GM12878 (cell line): ENCODE measurements around the gene CBLB. TPM values are rescaled to one million over a fixed set of nuclear protein-coding genes. Genes with fewer than 3 reads are reported as not detected.

Experiments
- ATAC-seq: fragments of 200-7000 bp; cut with Tn5 transposase; 3 replicates; pipeline ENCODE4 v1.9.1; 2020; ENCODE audit warnings: mild to moderate bottlenecking, moderate library complexity
- BruUV-seq: library from RNA; stranded (reverse); fragments of 400-500 nt; replicated peaks from 2 replicates; lab custom pipeline; 2021; lab: Mats Ljungman, UMichigan
- CTCF ChIA-PET: fragments of 300-600 bp; sonication (Branson Sonifier 250); formaldehyde crosslinking; extraction: SDS; loops from one replicate; lab custom pipeline; 2021; ENCODE audit warnings: inconsistent platforms; lab: Yijun Ruan, JAX
- POLR2A ChIA-PET: fragments of 350-600 bp; formaldehyde crosslinking; extraction: SDS; loops from one replicate; lab custom pipeline; 2021; ENCODE audit warnings: inconsistent platforms; lab: Charles Lee
- RAD21 ChIA-PET: fragments of 300-600 bp; sonication (Branson Sonifier 250); formaldehyde crosslinking; loops from one replicate; lab custom pipeline; 2023; ENCODE audit warnings: antibody characterized with exemption; ENCODE audit not compliant: unreplicated experiment; lab: Charles Lee
- SMC1A ChIA-PET: fragments of 300-600 bp; sonication (Branson Sonifier 250); formaldehyde crosslinking; loops from one replicate; lab custom pipeline; 2023; ENCODE audit not compliant: unreplicated experiment, uncharacterized antibody; lab: Charles Lee
- DNase-seq: peaks from one replicate; pipeline ENCODE4 v3.0.0-alpha.2; 2011; ENCODE audit warnings: low read depth, low spot score
- FAIRE-seq: peaks from 3 replicates; lab custom pipeline; 2011; peaks lifted over from hg19 to GRCh38; lab: Jason Lieb, UNC
- H2AFZ ChIP-seq: 2 replicates; pipeline ENCODE4 v1.6.0; 2011; ENCODE audit warnings: low read depth, low read length, control low read depth; ENCODE audit not compliant: control insufficient read depth
- H3K27ac ChIP-seq: 2 replicates; pipeline ENCODE4 v1.5.1; 2011; ENCODE audit warnings: control low read depth; ENCODE audit not compliant: control insufficient read depth, insufficient read depth
- H3K27me3 ChIP-seq, 2 experiments: replicated peaks in 1 of 2; 2 replicates each; pipeline versions ENCODE4 v1.6.0 to v1.6.1; 2011; ENCODE audit warnings: low read length in 1 of 2; ENCODE audit not compliant: control insufficient read depth in 2 of 2, insufficient read depth in 2 of 2
- H3K36me3 ChIP-seq, 2 experiments: 2 replicates each; pipeline ENCODE4 v1.5.1; 2011; ENCODE audit warnings: low read length in 1 of 2; ENCODE audit not compliant: control insufficient read depth in 2 of 2, insufficient read depth in 2 of 2
- H3K4me1 ChIP-seq: 2 replicates; pipeline ENCODE4 v1.6.1; 2011; ENCODE audit warnings: mild to moderate bottlenecking, low read length, moderate library complexity, mixed read lengths; ENCODE audit not compliant: control insufficient read depth, insufficient read depth
- H3K4me2 ChIP-seq: 2 replicates; pipeline ENCODE4 v1.6.0; 2011; ENCODE audit warnings: control low read depth; ENCODE audit not compliant: control insufficient read depth, insufficient read depth
- H3K4me3 ChIP-seq: fragments of 200-600 bp; sonication (generic); 2 replicates; pipeline ENCODE4 v1.5.1; 2016
- H3K79me2 ChIP-seq: 2 replicates; pipeline ENCODE4 v1.6.0; 2011; ENCODE audit warnings: low read length; ENCODE audit not compliant: control insufficient read depth, insufficient read depth
- H3K9ac ChIP-seq: 2 replicates; pipeline ENCODE4 v1.8.0; 2011; ENCODE audit warnings: low read length, control low read depth, mixed read lengths; ENCODE audit not compliant: control insufficient read depth, insufficient read depth
- H3K9me3 ChIP-seq: replicated peaks from 3 replicates; pipeline ENCODE4 v1.5.1; 2011; ENCODE audit warnings: mild to moderate bottlenecking, low read length; ENCODE audit not compliant: control insufficient read depth, insufficient read depth
- H4K20me1 ChIP-seq: 2 replicates; pipeline ENCODE4 v1.6.0; 2011; ENCODE audit not compliant: control insufficient read depth, insufficient read depth
- CEBPB ChIP-seq, 2 experiments: fragments of 150-350 bp in 1 of 2; IDR thresholded peaks; 2 replicates each; pipeline ENCODE4 v1.6.1; 2012 to 2014; ENCODE audit warnings: low read depth in 2 of 2, low read length in 2 of 2, borderline replicate concordance in 1 of 2, inconsistent platforms in 1 of 2
- IRF4 ChIP-seq: IDR thresholded peaks from 2 replicates; pipeline ENCODE4 v1.6.1; 2011; ENCODE audit warnings: low read depth, low read length
- RAD21 ChIP-seq: IDR thresholded peaks from 2 replicates; pipeline ENCODE4 v1.6.1; 2011; ENCODE audit warnings: mild to moderate bottlenecking, low read depth, low read length, moderate library complexity; ENCODE audit not compliant: insufficient read depth
- SPI1 ChIP-seq: IDR thresholded peaks from 2 replicates; pipeline ENCODE4 v1.6.1; 2011; ENCODE audit warnings: low read depth, mild to moderate bottlenecking, low read length, moderate library complexity, borderline replicate concordance; ENCODE audit not compliant: insufficient read depth
- STAT1 ChIP-seq: fragments of 450-650 bp; conservative IDR thresholded peaks from 2 replicates; pipeline ENCODE4 v1.6.1; 2014; ENCODE audit warnings: antibody characterized with exemption, mild to moderate bottlenecking
- ZBED1 ChIP-seq: IDR thresholded peaks from 2 replicates; pipeline ENCODE4 v1.6.1; 2016; ENCODE audit warnings: borderline replicate concordance
- ZNF24 ChIP-seq: fragments of 450-650 bp; IDR thresholded peaks from 2 replicates; pipeline ENCODE4 v1.6.1; 2017; ENCODE audit warnings: antibody characterized with exemption, mild to moderate bottlenecking
- WGBS: methylation state at CpG from one replicate; pipeline ENCODE4 v1.1.6; 2016; ENCODE audit warnings: low lambda C conversion rate; ENCODE audit not compliant: insufficient replicate concordance, insufficient coverage; ENCODE audit errors: missing lambda C conversion rate; 5-methylcytosine and 5-hydroxymethylcytosine counted together
- in situ Hi-C: fragments of 300-500 bp; cut with MboI; formaldehyde crosslinking; loops from 9 replicates; pipeline ENCODE4 v1.14.3; 2018; ENCODE audit warnings: mixed read lengths
- intact Hi-C: fragments of 100-400 bp; cut with micrococcal nuclease; formaldehyde crosslinking; loops from one replicate; pipeline ENCODE4 v1.14.2; 2022; ENCODE audit not compliant: unreplicated experiment
- polyA plus RNA-seq, 11 experiments: library from polyadenylated mRNA; depleted of rRNA in 4 of 11; unstranded in 6 of 11; stranded (reverse) in 5 of 11; fragments of >200 nt; fragmentation: Nextera tagmentation in 4 of 11; fragmentation: Illumina TruSeq in 1 of 11; extraction: Ambion mirVana in 4 of 11; extraction: Trizol in 1 of 11; gene quantifications; 1 replicate in 1 of 11; 2 replicates in 10 of 11; pipeline versions ENCODE4 v1.2.1 to v1.2.3, GENCODE V29; 2011 to 2016; ENCODE audit warnings: inconsistent platforms in 2 of 11, missing spikeins in 2 of 11, low read depth in 1 of 11
- total RNA-seq, 4 experiments: library from RNA; depleted of rRNA in 3 of 4; stranded (reverse); fragments of >200 nt in 3 of 4; fragmentation: Illumina TruSeq in 1 of 4; extraction: Trizol in 1 of 4; gene quantifications; 2 replicates each; pipeline versions ENCODE4 v1.2.1 to v1.2.3, GENCODE V29; 2013 to 2021
- TF ChIP-seq, protein P1 (sequence below): fragments of 450-650 bp; IDR thresholded peaks from 2 replicates; pipeline ENCODE4 v1.6.1; 2017; ENCODE audit warnings: mild to moderate bottlenecking, moderate library complexity
- TF ChIP-seq, protein P2 (sequence below): fragments of 450-650 bp; IDR thresholded peaks from 2 replicates; pipeline ENCODE4 v1.6.1; 2017; ENCODE audit warnings: mild to moderate bottlenecking

Gene CBLB
- total and polyA plus RNA-seq, 10 of the 15 experiments (the other 5 are each of a cell fraction or from before 2014, with no cell fraction given) = 17.2 to 107 (median 41.9) TPM

DNA sequence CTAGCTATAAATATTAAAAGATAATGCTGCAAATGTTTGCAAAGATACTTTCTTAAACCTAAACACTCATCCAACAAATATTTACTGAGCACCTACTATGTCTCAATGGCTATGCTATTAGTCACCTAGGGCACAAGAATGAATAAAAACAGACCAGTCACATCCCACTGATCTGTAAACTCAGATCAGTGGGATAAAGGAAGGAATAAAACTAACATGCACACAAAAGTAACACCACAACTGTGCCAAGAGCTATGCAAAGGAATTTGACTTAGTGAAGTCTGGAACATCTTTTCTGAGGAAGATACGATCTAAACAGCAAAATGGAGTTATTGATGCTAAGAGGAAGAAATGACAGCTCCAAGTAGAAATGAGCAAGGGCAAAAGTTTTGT, 56.6 kb downstream of the CBLB start (continued):
- TF ChIP-seq ZNF24 (no peak), IRF4 (no peak)
- TF ChIP-seq, protein P1, sequence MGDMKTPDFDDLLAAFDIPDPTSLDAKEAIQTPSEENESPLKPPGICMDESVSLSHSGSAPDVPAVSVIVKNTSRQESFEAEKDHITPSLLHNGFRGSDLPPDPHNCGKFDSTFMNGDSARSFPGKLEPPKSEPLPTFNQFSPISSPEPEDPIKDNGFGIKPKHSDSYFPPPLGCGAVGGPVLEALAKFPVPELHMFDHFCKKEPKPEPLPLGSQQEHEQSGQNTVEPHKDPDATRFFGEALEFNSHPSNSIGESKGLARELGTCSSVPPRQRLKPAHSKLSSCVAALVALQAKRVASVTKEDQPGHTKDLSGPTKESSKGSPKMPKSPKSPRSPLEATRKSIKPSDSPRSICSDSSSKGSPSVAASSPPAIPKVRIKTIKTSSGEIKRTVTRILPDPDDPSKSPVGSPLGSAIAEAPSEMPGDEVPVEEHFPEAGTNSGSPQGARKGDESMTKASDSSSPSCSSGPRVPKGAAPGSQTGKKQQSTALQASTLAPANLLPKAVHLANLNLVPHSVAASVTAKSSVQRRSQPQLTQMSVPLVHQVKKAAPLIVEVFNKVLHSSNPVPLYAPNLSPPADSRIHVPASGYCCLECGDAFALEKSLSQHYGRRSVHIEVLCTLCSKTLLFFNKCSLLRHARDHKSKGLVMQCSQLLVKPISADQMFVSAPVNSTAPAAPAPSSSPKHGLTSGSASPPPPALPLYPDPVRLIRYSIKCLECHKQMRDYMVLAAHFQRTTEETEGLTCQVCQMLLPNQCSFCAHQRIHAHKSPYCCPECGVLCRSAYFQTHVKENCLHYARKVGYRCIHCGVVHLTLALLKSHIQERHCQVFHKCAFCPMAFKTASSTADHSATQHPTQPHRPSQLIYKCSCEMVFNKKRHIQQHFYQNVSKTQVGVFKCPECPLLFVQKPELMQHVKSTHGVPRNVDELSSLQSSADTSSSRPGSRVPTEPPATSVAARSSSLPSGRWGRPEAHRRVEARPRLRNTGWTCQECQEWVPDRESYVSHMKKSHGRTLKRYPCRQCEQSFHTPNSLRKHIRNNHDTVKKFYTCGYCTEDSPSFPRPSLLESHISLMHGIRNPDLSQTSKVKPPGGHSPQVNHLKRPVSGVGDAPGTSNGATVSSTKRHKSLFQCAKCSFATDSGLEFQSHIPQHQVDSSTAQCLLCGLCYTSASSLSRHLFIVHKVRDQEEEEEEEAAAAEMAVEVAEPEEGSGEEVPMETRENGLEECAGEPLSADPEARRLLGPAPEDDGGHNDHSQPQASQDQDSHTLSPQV = no peak

DNA sequence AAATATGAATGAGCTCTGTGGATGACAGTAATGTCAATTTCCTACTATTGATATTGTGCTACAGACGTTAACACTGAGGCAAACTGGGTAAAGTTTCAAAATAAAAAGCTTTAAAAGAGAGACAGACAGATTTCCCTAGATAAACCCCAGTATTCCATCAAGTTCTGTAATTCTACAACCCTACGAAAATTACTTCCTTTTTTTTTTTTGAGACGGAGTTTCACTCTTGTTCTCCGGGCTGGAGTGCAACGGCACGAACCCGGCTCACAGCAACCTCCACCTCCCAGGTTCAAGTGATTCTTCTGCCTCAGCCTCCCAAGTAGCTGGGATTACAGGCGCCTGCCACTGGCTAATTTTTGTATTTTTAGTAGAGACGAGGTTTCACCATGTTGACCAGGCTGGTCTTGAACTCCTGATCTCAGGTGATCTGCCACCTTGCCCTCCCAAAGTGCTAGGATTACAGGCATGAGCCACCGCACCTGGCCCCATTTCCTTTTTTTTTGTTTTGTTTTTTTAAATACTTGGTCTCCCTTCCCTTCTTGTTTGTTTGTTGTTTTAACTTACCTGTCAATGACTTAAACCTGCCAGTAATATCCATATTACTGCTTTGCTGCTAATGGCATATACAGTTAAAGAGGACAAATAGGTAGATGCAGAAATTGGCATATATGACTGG, 57.2 kb downstream of the CBLB start:
- in situ Hi-C loops = no loop called here
- intact Hi-C loops = no loop called here
- FAIRE-seq (no peak), DNase-seq (no peak), ATAC-seq (no peak)
- Histone ChIP-seq H3K79me2 (peaks cover 8% of the 10 kb centered on the region), H3K4me1 (peaks cover 3% of the 10 kb centered on the region), H3K9me3 (no peaks in the 10 kb centered on the region; the same call in 1 of the 3 replicates), H2AFZ (no peak overlapping the region), H3K9ac (no peak overlapping the region), H3K4me2 (no peak overlapping the region), H4K20me1 (no peaks in the 10 kb centered on the region), H3K27me3 (no peaks in the 10 kb centered on the region), H3K27ac (no peak overlapping the region), H3K36me3 (no peaks in the 10 kb centered on the region; a peak in 1 of 4 replicates), H3K4me3 (no peak overlapping the region)
- no peak for TF ChIP-seq CEBPB (IDR thresholded peaks at IDR 0.05; ENCODE audit: borderline replicate concordance in 1 of 2, low read depth in 2 of 2, low read length in 2 of 2)
- no peak for TF ChIP-seq RAD21
- TF ChIP-seq SPI1 = peak; percentile 34; the same call in 1 of the 2 replicates
- TF ChIP-seq, protein P2, sequence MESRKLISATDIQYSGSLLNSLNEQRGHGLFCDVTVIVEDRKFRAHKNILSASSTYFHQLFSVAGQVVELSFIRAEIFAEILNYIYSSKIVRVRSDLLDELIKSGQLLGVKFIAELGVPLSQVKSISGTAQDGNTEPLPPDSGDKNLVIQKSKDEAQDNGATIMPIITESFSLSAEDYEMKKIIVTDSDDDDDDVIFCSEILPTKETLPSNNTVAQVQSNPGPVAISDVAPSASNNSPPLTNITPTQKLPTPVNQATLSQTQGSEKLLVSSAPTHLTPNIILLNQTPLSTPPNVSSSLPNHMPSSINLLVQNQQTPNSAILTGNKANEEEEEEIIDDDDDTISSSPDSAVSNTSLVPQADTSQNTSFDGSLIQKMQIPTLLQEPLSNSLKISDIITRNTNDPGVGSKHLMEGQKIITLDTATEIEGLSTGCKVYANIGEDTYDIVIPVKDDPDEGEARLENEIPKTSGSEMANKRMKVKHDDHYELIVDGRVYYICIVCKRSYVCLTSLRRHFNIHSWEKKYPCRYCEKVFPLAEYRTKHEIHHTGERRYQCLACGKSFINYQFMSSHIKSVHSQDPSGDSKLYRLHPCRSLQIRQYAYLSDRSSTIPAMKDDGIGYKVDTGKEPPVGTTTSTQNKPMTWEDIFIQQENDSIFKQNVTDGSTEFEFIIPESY = no peak
- TF ChIP-seq ZNF24 = no peak
- no peak for TF ChIP-seq ZBED1
- TF ChIP-seq STAT1 = no peak
- ChIA-PET SMC1A (interaction anchor here (0.6 to 15.5 kb wide), 8 partner anchors 11 to 358 kb away, joined by 3 to 154 read pairs (median 4); no protein-coding TSS in a partner anchor), POLR2A (interaction anchor here (0.9 kb wide), 1 partner anchor 47 kb away, joined by 3 read pairs; no protein-coding TSS in a partner anchor), RAD21 (interaction anchor here (0.9 to 3.2 kb wide), 5 partner anchors 10 to 57 kb away, joined by 3 to 12 read pairs (median 5); partner anchors contain the start of gene CBLB), CTCF (interaction anchor here (0.7 to 1.4 kb wide), 2 partner anchors 12 to 109 kb away, joined by 3 read pairs; no protein-coding TSS in a partner anchor)
- 39% methylated on average over 10 of the region's 10 CpGs for WGBS
- BruUV-seq = no TSS peak
